ENCODE measurements around the gene PRMT6.

The PRMT6 gene

GRCh38 chr1:107096690-107097089, 40.2 kb downstream of the PRMT6 start:
- DNase-seq, result no peak

- no peak for DNase-seq
Measured at GRCh38 chr1:107098961-107099360, 42.5 kb downstream of the PRMT6 start.

GRCh38 chr1:107100331-107100984, 44.0 kb downstream of the PRMT6 start:
- DNase-seq, result no peak

GRCh38 chr1:107105914-107106313, 49.4 kb downstream of the PRMT6 start:
- no peak for DNase-seq

Measured in NCI-H1436 (cell line).